ENCODE results near the gene CHRM5.

DNA sequence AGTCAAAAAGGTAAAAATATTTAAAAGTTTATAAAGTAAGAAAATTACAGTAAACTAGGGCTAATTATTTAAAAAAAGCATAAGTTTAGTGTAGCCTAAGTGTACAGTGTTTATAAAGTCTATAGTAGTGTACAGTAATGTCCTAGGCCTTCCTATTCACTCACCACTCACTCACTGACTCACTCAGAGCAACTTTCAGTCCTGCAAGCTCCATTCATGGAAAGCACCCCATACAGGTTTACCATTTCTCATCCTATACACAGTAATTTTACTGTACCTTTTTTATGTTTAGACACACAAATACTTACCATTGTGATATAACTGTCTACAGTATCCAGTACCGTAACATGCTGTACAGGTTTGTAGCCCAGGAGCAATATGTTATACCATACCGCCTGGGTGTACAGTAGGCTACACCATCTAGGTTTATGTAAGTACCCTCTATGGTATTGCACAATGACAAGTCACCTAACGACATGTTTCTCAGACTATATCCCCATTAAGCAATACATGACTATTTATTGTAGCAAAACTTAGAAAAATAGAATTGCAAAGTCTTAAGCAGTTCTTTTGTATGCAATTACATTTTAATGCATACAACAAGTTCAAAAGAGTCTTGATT is 51.2 kb downstream of the CHRM5 start:
- TF ChIP-seq, protein P1, sequence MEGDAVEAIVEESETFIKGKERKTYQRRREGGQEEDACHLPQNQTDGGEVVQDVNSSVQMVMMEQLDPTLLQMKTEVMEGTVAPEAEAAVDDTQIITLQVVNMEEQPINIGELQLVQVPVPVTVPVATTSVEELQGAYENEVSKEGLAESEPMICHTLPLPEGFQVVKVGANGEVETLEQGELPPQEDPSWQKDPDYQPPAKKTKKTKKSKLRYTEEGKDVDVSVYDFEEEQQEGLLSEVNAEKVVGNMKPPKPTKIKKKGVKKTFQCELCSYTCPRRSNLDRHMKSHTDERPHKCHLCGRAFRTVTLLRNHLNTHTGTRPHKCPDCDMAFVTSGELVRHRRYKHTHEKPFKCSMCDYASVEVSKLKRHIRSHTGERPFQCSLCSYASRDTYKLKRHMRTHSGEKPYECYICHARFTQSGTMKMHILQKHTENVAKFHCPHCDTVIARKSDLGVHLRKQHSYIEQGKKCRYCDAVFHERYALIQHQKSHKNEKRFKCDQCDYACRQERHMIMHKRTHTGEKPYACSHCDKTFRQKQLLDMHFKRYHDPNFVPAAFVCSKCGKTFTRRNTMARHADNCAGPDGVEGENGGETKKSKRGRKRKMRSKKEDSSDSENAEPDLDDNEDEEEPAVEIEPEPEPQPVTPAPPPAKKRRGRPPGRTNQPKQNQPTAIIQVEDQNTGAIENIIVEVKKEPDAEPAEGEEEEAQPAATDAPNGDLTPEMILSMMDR (IDR thresholded peaks at IDR 0.05): no peak
- TF ChIP-seq EP300 (IDR thresholded peaks at IDR 0.05) (no peak), POLR2AphosphoS5 (IDR thresholded peaks at IDR 0.05) (no peak), POLR2A (IDR thresholded peaks at IDR 0.05) (no peak)
